ENCODE data around the gene TRABD2B. TPM values are rescaled to one million over a fixed set of nuclear protein-coding genes. Genes with fewer than 3 reads are reported as not detected.
A peak's percentile ranks its signal among the peaks of the same experiment; 100 is the strongest.

The TRABD2B gene
- total and polyA plus RNA-seq, 2 experiments from 2014 or later: not detected

DNA sequence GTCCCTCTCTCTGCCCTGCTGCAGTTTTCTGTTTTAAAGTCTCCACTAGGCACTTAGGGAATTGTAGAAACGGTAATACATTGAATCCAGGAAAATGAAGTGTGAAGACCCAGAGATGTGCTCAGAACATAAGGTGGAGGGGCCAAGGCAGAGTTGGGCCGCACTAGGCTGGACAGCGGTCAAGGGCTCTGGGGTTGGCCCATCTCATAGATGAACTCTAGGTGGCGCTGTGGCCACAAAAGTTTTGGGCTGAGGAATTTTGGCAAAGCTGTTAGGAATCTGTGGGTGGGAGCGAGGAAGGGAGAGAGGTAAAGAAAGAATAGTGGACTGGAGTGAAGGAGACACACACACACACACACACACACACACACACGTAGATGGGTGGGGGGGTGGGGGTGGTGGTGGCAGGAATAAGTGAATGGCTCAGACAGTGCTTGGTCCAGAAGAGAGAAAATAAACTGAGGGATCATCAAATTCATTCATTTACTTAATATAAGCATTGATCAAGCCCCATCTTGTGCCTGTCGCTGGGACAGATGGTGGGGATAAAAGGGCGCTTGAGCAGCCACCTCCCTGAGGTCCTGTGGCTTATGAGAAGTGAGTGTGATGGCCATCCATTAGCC lies 258.5 kb downstream of the TRABD2B start:
- in situ Hi-C loops (cut with MboI): no loop called here
- DNase-seq: peak; percentile 72
- WGBS, 2 experiments (ENCODE audit: low coverage in 1 of 2, low lambda C conversion rate in 2 of 2, missing lambda C conversion rate in 2 of 2): 11 to 15% methylated on average over 7 to 8 of the region's 8 CpGs
- H3K4me3 ChIP-seq: no peak overlapping the region
- H3K4me2 ChIP-seq (ENCODE audit: unreplicated experiment): no peak overlapping the region
- H3K36me3 ChIP-seq (ENCODE audit: low read depth): no peaks in the 10 kb centered on the region
- no peaks in the 10 kb centered on the region for H3K9me2 ChIP-seq (ENCODE audit: insufficient read depth)
- H3K27ac ChIP-seq: no peak overlapping the region
- TF ChIP-seq EZH2phosphoT487 (IDR thresholded peaks at IDR 0.05; ENCODE audit: insufficient read depth, low read depth) (no peak), EZH2 (IDR thresholded peaks at IDR 0.05; ENCODE audit: insufficient read depth, poor library complexity, severe bottlenecking) (no peak)
- no peaks in the 10 kb centered on the region for H3K4me1 ChIP-seq (ENCODE audit: insufficient read depth)
- no peaks in the 10 kb centered on the region for H4K20me1 ChIP-seq (ENCODE audit: insufficient read depth)
- peaks cover 43% of the 10 kb centered on the region for H3K27me3 ChIP-seq (replicated peaks; ENCODE audit: insufficient read depth)
- no peaks in the 10 kb centered on the region for H3F3A ChIP-seq (ENCODE audit: insufficient read depth)
- no peaks in the 10 kb centered on the region for H3K9me3 ChIP-seq (ENCODE audit: low read depth)
- no peak overlapping the region for H2AFZ ChIP-seq
- no peak overlapping the region for H3K9ac ChIP-seq
- H3K79me2 ChIP-seq (ENCODE audit: insufficient read depth): no peaks in the 10 kb centered on the region

DNA sequence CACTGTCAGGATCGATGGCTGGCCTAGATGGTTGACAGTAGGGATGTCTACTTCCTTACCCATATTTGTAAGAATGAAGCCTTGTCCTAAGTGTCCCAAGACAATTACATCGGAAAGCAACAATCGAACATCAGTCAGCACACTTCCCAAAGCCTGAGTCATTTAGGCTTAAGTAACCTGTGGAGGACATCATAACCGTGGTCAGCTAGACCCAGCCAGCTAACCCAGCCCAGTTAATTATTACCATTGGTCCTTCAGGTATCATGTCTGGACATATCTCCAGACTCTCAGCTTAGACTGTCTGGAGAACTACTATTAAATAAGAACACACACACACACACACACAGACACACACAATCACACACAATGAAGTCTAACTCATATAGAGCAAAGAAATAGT lies 264.7 kb downstream of the TRABD2B start:
- Histone ChIP-seq H3K4me3 (no peak overlapping the region), H3K9me3 (ENCODE audit: low read depth) (no peaks in the 10 kb centered on the region), H3K79me2 (ENCODE audit: insufficient read depth) (no peaks in the 10 kb centered on the region), H3K4me2 (ENCODE audit: unreplicated experiment) (no peak overlapping the region), H3K36me3 (ENCODE audit: low read depth) (no peaks in the 10 kb centered on the region), H3K27me3 (replicated peaks; ENCODE audit: insufficient read depth) (peaks cover 50% of the 10 kb centered on the region), H3F3A (ENCODE audit: insufficient read depth) (no peaks in the 10 kb centered on the region), H3K9me2 (ENCODE audit: insufficient read depth) (no peaks in the 10 kb centered on the region), H4K20me1 (ENCODE audit: insufficient read depth) (no peaks in the 10 kb centered on the region), H3K27ac (no peak overlapping the region), H3K4me1 (ENCODE audit: insufficient read depth) (no peaks in the 10 kb centered on the region), H3K9ac (no peak overlapping the region), H2AFZ (no peak overlapping the region)
- no peak for TF ChIP-seq EZH2phosphoT487 (IDR thresholded peaks at IDR 0.05; ENCODE audit: insufficient read depth, low read depth)
- TF ChIP-seq EZH2 (IDR thresholded peaks at IDR 0.05; ENCODE audit: insufficient read depth, poor library complexity, severe bottlenecking): no peak
- in situ Hi-C loops (cut with MboI): no loop called here
- 57 to 70% methylated on average over 4 of the region's 4 CpGs for WGBS, 2 experiments (ENCODE audit: low coverage in 1 of 2, low lambda C conversion rate in 2 of 2, missing lambda C conversion rate in 2 of 2)
- DNase-seq: no peak

DNA sequence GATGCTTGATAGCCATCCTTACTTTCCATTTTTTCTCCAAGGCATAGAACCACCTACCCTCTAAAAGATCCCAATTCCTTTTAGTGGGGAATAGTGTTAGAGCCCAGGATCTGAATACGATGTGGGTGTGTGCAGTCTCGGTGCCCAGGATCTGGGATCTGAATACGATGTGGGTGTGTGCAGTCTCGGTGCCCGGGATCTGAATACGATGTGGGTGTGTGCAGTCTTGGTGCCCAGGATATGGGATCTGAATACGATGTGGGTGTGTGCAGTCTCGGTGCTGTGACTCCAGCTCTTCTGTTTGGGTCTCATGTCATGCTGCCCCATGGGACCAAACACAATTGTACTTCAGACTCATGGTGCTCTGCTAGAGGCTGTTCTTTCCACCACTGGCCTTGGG lies 265.5 kb downstream of the TRABD2B start:
- H3F3A ChIP-seq (ENCODE audit: insufficient read depth): no peaks in the 10 kb centered on the region
- peaks cover 49% of the 10 kb centered on the region for H3K27me3 ChIP-seq (replicated peaks; ENCODE audit: insufficient read depth)
- H4K20me1 ChIP-seq (ENCODE audit: insufficient read depth): no peaks in the 10 kb centered on the region
- H3K9me2 ChIP-seq (ENCODE audit: insufficient read depth): no peaks in the 10 kb centered on the region
- H3K27ac ChIP-seq: no peak overlapping the region
- H3K9me3 ChIP-seq (ENCODE audit: low read depth): no peaks in the 10 kb centered on the region
- DNase-seq: no peak
- H3K4me1 ChIP-seq (ENCODE audit: insufficient read depth): no peaks in the 10 kb centered on the region
- H3K4me2 ChIP-seq (ENCODE audit: unreplicated experiment): no peak overlapping the region
- no peaks in the 10 kb centered on the region for H3K79me2 ChIP-seq (ENCODE audit: insufficient read depth)
- no peak for TF ChIP-seq EZH2 (IDR thresholded peaks at IDR 0.05; ENCODE audit: insufficient read depth, poor library complexity, severe bottlenecking)
- TF ChIP-seq EZH2phosphoT487 (IDR thresholded peaks at IDR 0.05; ENCODE audit: insufficient read depth, low read depth): no peak
- in situ Hi-C loops (cut with MboI): no loop called here
- no peak overlapping the region for H3K9ac ChIP-seq
- no peaks in the 10 kb centered on the region for H3K36me3 ChIP-seq (ENCODE audit: low read depth)
- 64 to 72% methylated on average over 8 of the region's 8 CpGs for WGBS, 2 experiments (ENCODE audit: low coverage in 1 of 2, low lambda C conversion rate in 2 of 2, missing lambda C conversion rate in 2 of 2)
- no peak overlapping the region for H2AFZ ChIP-seq
- no peak overlapping the region for H3K4me3 ChIP-seq

DNA sequence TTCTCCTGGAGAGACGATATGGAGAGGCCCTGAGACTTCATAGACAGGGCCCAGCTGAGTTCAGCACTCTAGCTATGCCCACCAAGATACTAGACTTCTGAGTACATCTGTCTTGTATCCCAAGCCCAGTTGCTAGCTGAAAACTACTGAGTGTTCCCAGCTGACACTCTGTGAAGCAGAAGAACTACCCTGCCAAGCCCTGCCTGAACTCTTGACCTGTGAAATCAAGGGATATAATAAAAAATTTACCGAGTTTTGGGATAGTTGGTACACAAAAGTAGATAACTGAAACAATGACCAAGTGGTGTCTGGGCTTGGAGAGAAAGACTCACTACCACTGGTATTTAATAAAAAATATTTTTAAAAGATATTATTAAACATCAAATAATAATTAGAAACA lies 267.5 kb downstream of the TRABD2B start:
- TF ChIP-seq EZH2phosphoT487 (IDR thresholded peaks at IDR 0.05; ENCODE audit: insufficient read depth, low read depth) (no peak), EZH2 (IDR thresholded peaks at IDR 0.05; ENCODE audit: insufficient read depth, poor library complexity, severe bottlenecking) (no peak)
- Histone ChIP-seq H3K9ac (no peak overlapping the region), H3K4me3 (no peak overlapping the region), H3K4me1 (ENCODE audit: insufficient read depth) (no peaks in the 10 kb centered on the region), H3F3A (ENCODE audit: insufficient read depth) (no peaks in the 10 kb centered on the region), H3K4me2 (ENCODE audit: unreplicated experiment) (no peak overlapping the region), H3K27me3 (replicated peaks; ENCODE audit: insufficient read depth) (peaks cover 45% of the 10 kb centered on the region), H3K27ac (no peak overlapping the region), H4K20me1 (ENCODE audit: insufficient read depth) (no peaks in the 10 kb centered on the region), H3K79me2 (ENCODE audit: insufficient read depth) (no peaks in the 10 kb centered on the region), H3K9me2 (ENCODE audit: insufficient read depth) (no peaks in the 10 kb centered on the region), H3K36me3 (ENCODE audit: low read depth) (no peaks in the 10 kb centered on the region), H3K9me3 (ENCODE audit: low read depth) (no peaks in the 10 kb centered on the region), H2AFZ (no peak overlapping the region)
- in situ Hi-C loops (cut with MboI): no loop called here
- WGBS, 2 experiments (ENCODE audit: low coverage in 1 of 2, low lambda C conversion rate in 2 of 2, missing lambda C conversion rate in 2 of 2): 76 to 81% methylated on average over 2 of the region's 2 CpGs
- no peak for DNase-seq

DNA sequence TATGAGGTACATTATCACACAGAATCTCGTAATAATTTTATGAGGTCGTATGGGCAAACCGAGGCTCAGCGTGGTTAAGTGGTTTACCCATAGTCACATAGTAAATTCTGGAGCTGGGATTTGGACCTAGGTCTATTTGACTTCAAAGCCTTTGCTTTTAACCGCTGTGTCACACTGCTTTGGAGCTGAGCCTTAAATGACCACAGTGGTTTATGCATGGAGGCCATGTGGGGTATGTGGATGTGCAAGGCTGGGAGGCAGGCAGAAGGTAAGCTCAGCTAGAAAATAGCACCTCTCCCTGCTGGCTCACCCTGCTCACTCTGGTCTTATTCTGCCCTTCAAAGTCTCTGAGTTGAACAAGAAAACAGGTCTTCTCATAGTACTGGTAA lies 269.5 kb downstream of the TRABD2B start:
- Histone ChIP-seq H3F3A (ENCODE audit: insufficient read depth) (no peaks in the 10 kb centered on the region), H3K27ac (no peak overlapping the region), H3K9me2 (ENCODE audit: insufficient read depth) (no peaks in the 10 kb centered on the region), H3K9ac (no peak overlapping the region), H3K27me3 (replicated peaks; ENCODE audit: insufficient read depth) (peaks cover 46% of the 10 kb centered on the region), H3K4me2 (ENCODE audit: unreplicated experiment) (no peak overlapping the region), H3K36me3 (ENCODE audit: low read depth) (no peaks in the 10 kb centered on the region), H4K20me1 (ENCODE audit: insufficient read depth) (no peaks in the 10 kb centered on the region), H3K79me2 (ENCODE audit: insufficient read depth) (no peaks in the 10 kb centered on the region), H3K4me3 (no peak overlapping the region), H3K4me1 (ENCODE audit: insufficient read depth) (no peaks in the 10 kb centered on the region), H3K9me3 (ENCODE audit: low read depth) (no peaks in the 10 kb centered on the region), H2AFZ (no peak overlapping the region)
- WGBS, 2 experiments (ENCODE audit: low coverage in 1 of 2, low lambda C conversion rate in 2 of 2, missing lambda C conversion rate in 2 of 2): 67 to 74% methylated on average over 5 of the region's 5 CpGs
- DNase-seq: no peak
- TF ChIP-seq EZH2phosphoT487 (IDR thresholded peaks at IDR 0.05; ENCODE audit: insufficient read depth, low read depth) (no peak), EZH2 (IDR thresholded peaks at IDR 0.05; ENCODE audit: insufficient read depth, poor library complexity, severe bottlenecking) (no peak)
- in situ Hi-C loops (cut with MboI): no loop called here

Data from GM23248 (cell line).